ENCODE results near the gene KIF19.

DNA sequence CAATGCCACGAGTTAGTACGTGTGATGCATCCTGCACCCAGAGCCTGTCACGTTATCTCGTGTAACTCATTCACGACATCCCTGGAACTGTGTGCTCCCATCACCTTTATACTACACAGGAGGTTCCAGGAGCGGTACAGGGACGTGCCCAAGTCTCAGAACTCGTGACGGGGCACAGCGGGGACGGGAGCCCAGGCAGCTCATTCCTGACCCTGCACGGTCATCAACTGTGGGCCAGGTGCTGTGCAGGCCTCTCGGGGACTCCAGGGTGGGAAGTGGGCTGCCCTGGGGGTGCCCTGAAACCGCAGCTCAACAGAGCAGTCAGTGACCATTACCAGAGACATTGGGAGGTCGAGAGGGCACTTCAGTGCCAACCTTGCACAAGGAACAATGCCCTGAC lies 11.1 kb upstream of the KIF19 start:
- TF ChIP-seq, protein P1, sequence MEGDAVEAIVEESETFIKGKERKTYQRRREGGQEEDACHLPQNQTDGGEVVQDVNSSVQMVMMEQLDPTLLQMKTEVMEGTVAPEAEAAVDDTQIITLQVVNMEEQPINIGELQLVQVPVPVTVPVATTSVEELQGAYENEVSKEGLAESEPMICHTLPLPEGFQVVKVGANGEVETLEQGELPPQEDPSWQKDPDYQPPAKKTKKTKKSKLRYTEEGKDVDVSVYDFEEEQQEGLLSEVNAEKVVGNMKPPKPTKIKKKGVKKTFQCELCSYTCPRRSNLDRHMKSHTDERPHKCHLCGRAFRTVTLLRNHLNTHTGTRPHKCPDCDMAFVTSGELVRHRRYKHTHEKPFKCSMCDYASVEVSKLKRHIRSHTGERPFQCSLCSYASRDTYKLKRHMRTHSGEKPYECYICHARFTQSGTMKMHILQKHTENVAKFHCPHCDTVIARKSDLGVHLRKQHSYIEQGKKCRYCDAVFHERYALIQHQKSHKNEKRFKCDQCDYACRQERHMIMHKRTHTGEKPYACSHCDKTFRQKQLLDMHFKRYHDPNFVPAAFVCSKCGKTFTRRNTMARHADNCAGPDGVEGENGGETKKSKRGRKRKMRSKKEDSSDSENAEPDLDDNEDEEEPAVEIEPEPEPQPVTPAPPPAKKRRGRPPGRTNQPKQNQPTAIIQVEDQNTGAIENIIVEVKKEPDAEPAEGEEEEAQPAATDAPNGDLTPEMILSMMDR (conservative IDR thresholded peaks at IDR 0.05; ENCODE audit: low read depth, low read length) = no peak
- TF ChIP-seq SMC3 (IDR thresholded peaks at IDR 0.05; ENCODE audit: low read depth, low read length) = no peak
- TF ChIP-seq RFX5 (IDR thresholded peaks at IDR 0.05; ENCODE audit: low read depth, low read length) = no peak
- TF ChIP-seq, protein P2, sequence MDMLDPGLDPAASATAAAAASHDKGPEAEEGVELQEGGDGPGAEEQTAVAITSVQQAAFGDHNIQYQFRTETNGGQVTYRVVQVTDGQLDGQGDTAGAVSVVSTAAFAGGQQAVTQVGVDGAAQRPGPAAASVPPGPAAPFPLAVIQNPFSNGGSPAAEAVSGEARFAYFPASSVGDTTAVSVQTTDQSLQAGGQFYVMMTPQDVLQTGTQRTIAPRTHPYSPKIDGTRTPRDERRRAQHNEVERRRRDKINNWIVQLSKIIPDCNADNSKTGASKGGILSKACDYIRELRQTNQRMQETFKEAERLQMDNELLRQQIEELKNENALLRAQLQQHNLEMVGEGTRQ (IDR thresholded peaks at IDR 0.05; ENCODE audit: low read depth, low read length) = no peak
- no peak for TF ChIP-seq MXI1 (IDR thresholded peaks at IDR 0.05; ENCODE audit: borderline replicate concordance, low read depth, low read length)
- no peak for TF ChIP-seq MAFK (IDR thresholded peaks at IDR 0.05; ENCODE audit: low read depth, low read length)
- TF ChIP-seq FOS (IDR thresholded peaks at IDR 0.05; ENCODE audit: low read depth, low read length) = no peak
- no peak for TF ChIP-seq POLR2A (IDR thresholded peaks at IDR 0.05; ENCODE audit: low read depth, low read length)
- TF ChIP-seq CHD1 (IDR thresholded peaks at IDR 0.05; ENCODE audit: low read depth, low read length) = no peak
- TF ChIP-seq RCOR1 (IDR thresholded peaks at IDR 0.05; ENCODE audit: insufficient replicate concordance, low read length) = no peak
- TF ChIP-seq RAD21 (IDR thresholded peaks at IDR 0.05; ENCODE audit: low read length) = no peak
